T-cell (primary cell): Measurements from ENCODE around the gene TPM3. TPM values are rescaled to one million over a fixed set of nuclear protein-coding genes. Genes with fewer than 3 reads are reported as not detected.
A peak's percentile ranks its signal among the peaks of the same experiment; 100 is the strongest.

Source experiments
- ATAC-seq, 4 experiments: fragments of 200-7000 bp in 3 of 4; fragments of 150-1000 bp in 1 of 4; cut with Tn5 transposase; replicated peaks in 1 of 4; 1 replicate in 3 of 4; 2 replicates in 1 of 4; pipeline ENCODE4 v1.10.0; 2021; ENCODE audit warnings: moderate library complexity in 3 of 4, mild to moderate bottlenecking in 2 of 4, moderate number of reproducible peaks in 1 of 4
- CTCF ChIA-PET, 2 donors: fragments of 300-600 bp; sonication (Branson Sonifier 250); formaldehyde crosslinking; loops; one replicate each; lab custom pipeline; 2022; ENCODE audit warnings: antibody characterized with exemption in 2 of 2; lab: Charles Lee
- POLR2A ChIA-PET, 2 donors: fragments of 300-600 bp; sonication (Branson Sonifier 250); formaldehyde crosslinking; loops; one replicate each; lab custom pipeline; 2022; ENCODE audit warnings: antibody characterized with exemption in 2 of 2; lab: Charles Lee
- DNase-seq, 35 experiments: peaks; one replicate each; pipeline versions ENCODE4 v3.0.0 to v3.0.0-alpha.2; 2013 to 2023
- H3K27ac ChIP-seq: one replicate; pipeline ENCODE4 v1.5.1; 2013; ENCODE audit warnings: low read length
- H3K27me3 ChIP-seq, 2 experiments: replicated peaks in 1 of 2; 1 replicate in 1 of 2; 2 replicates in 1 of 2; pipeline versions ENCODE4 v1.6.1 to v1.7.0; 2013; ENCODE audit warnings: low read length in 1 of 2, mixed read lengths in 1 of 2; ENCODE audit not compliant: control insufficient read depth in 2 of 2, insufficient read depth in 2 of 2; ENCODE audit errors: extremely low read depth in 1 of 2
- H3K36me3 ChIP-seq, 2 donors: 1 replicate in 1 of 2; 2 replicates in 1 of 2; pipeline versions ENCODE4 v1.6.1 to v1.7.0; 2013; ENCODE audit warnings: low read length in 1 of 2; ENCODE audit not compliant: control insufficient read depth in 2 of 2, insufficient read depth in 1 of 2; ENCODE audit errors: extremely low read depth in 1 of 2
- H3K4me1 ChIP-seq, 2 experiments: 1 replicate in 1 of 2; 2 replicates in 1 of 2; pipeline versions ENCODE4 v1.6.1 to v1.7.0; 2013; ENCODE audit warnings: low read length in 2 of 2, mixed read lengths in 1 of 2; ENCODE audit not compliant: insufficient read depth in 2 of 2, control insufficient read depth in 1 of 2; ENCODE audit errors: extremely low read depth in 1 of 2
- H3K4me3 ChIP-seq, 2 donors: 1 replicate in 1 of 2; 2 replicates in 1 of 2; pipeline versions ENCODE4 v1.5.1 to v1.7.0; 2013; ENCODE audit warnings: mild to moderate bottlenecking in 2 of 2, low read length in 1 of 2, moderate library complexity in 1 of 2; ENCODE audit not compliant: control insufficient read depth in 1 of 2; ENCODE audit errors: extremely low read depth in 1 of 2
- H3K9me3 ChIP-seq: 2 replicates; pipeline ENCODE4 v1.7.0; 2013
- H3K27ac Mint-ChIP-seq, 2 donors: one replicate each; pipeline ENCODE4 v1.8.0; 2020 to 2021; ENCODE audit warnings: mild to moderate bottlenecking in 2 of 2, mixed read lengths in 2 of 2
- H3K27me3 Mint-ChIP-seq, 2 donors: one replicate each; pipeline ENCODE4 v1.8.0; 2021 to 2022; ENCODE audit warnings: mixed read lengths in 2 of 2
- H3K36me3 Mint-ChIP-seq: one replicate; pipeline ENCODE4 v1.8.0; 2021; ENCODE audit warnings: mixed read lengths
- H3K4me1 Mint-ChIP-seq, 3 donors: one replicate each; pipeline ENCODE4 v1.8.0; 2020 to 2022; ENCODE audit warnings: mixed read lengths in 3 of 3, mild to moderate bottlenecking in 1 of 3
- H3K4me3 Mint-ChIP-seq, 3 donors: one replicate each; pipeline ENCODE4 v1.8.0; 2020 to 2022; ENCODE audit warnings: mild to moderate bottlenecking in 3 of 3, mixed read lengths in 3 of 3, moderate library complexity in 3 of 3
- H3K9me3 Mint-ChIP-seq, 3 donors: one replicate each; pipeline ENCODE4 v1.8.0; 2020 to 2022; ENCODE audit warnings: mixed read lengths in 3 of 3
- WGBS: methylation state at CpG from one replicate; pipeline ENCODE4 v1.1.5; 2013; ENCODE audit warnings: missing lambda C conversion rate; ENCODE audit not compliant: insufficient coverage; 5-methylcytosine and 5-hydroxymethylcytosine counted together
- total RNA-seq, 35 experiments: library from RNA in 6 of 35; stranded (reverse) in 6 of 35; fragments of 120-200 nt in 1 of 35; gene quantifications; one replicate each; pipeline versions ENCODE4 v1.2.1 to v1.2.4 and lab custom pipeline; 2013 to 2026

TPM3 gene
- 100 to 1,000 TPM; 340 to 396 (median 363) TPM for total RNA-seq
- total RNA-seq (2013) = 448 TPM
- 326 to 797 (median 403) reads per million in 29 experiments for total RNA-seq (lab: John Stamatoyannopoulos, UW)

DNA sequence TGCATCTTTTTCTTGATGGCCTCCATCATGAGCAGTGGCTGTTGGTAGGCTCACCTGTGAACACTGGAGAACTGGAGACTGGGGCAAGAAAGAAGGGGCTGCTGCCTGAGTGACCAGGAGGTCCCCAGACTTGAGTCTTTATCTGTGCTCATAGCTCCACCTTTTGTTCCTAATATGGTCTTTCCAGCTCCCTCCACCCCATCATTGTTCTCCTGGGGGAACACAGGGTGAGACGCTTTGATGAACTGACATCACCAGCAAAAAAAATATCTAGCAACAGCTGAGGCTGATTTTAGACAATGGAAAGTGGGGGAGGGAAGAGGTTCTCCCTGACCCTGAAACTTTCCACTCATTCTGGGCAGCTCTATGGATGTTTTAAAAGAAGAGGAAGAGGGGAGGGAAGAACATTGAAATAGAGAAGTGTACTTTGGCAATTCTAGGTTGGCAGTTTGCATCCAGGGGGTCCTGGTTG, at the start of gene TPM3:
TSS of gene TPM3 (minus strand) at position 111 of the 472 bp plus-strand sequence. CDS start at position 29, 82 bp downstream.
- Mint-ChIP-seq H3K4me1 (no peaks in the 10 kb centered on the region), H3K36me3 (no peaks in the 10 kb centered on the region), H3K9me3 (no peaks in the 10 kb centered on the region), H3K27ac (no peak within 1 kb of the TSS), H3K27me3 (peaks cover 13 to 28% of the 10 kb centered on the region in 2 donors), H3K4me3 (no peak within 1 kb of the TSS)
- ChIA-PET CTCF (interaction anchor here in 1 of 2 donors (0.6 kb wide), 1 partner anchor 80 kb away, joined by 5 read pairs; no protein-coding TSS in a partner anchor), POLR2A (interaction anchor here (0.6 to 0.7 kb wide), 3 partner anchors 141 to 388 kb away, joined by 4 to 5 read pairs (median 4); no protein-coding TSS in a partner anchor)
- Histone ChIP-seq H3K27ac (no peak within 1 kb of the TSS), H3K36me3 (no peaks in the 10 kb centered on the region), H3K4me3 (no peak within 1 kb of the TSS), H3K4me1 (no peaks in the 10 kb centered on the region), H3K27me3 (peaks cover 0 to 18% of the 10 kb centered on the region in 2 experiments), H3K9me3 (no peaks in the 10 kb centered on the region)
- no CpG with 5 or more reads among the region's 1 CpG for WGBS
- ATAC-seq (no peak), DNase-seq (no peak)

DNA sequence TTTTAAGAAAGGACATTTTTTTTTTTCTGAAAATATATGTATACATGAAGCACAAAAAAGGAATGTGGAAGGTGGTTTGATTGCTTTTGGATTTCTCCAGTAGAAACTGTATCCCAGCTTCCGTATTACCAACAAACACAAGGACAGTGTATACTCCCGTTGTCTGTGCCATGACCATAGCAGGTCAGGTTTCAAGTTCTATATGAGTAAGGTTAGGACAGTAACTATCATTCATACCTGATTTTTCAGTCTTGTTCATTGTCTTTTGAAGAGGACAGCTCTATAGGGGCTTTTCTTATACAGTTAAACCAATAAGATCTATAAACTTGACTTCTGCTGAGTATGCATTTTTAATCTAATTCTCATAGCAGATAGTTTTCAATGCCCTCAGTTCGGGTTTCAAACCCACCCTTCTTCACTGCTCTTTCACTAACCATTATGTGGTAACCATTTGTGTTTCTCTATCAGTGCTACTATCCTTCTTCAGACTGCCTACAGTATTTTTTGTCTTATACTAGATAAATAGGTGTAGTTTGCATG, 48.5 kb upstream of the TPM3 start:
- DNase-seq (no peak), ATAC-seq (no peak)
- peaks cover 35 to 43% (median 39%) of the 10 kb centered on the region in 3 donors for H3K4me1 Mint-ChIP-seq
- no peaks in the 10 kb centered on the region for H3K9me3 Mint-ChIP-seq
- Histone ChIP-seq H3K4me3 (no peak overlapping the region), H3K4me1 (no peaks in the 10 kb centered on the region), H3K36me3 (peaks cover 9 to 89% of the 10 kb centered on the region in 2 donors), H3K27me3 (no peaks in the 10 kb centered on the region), H3K9me3 (no peaks in the 10 kb centered on the region), H3K27ac (no peak overlapping the region)
- H3K4me3 Mint-ChIP-seq = no peak overlapping the region
- H3K27me3 Mint-ChIP-seq = no peaks in the 10 kb centered on the region
- H3K36me3 Mint-ChIP-seq = peaks cover 78% of the 10 kb centered on the region
- WGBS = no CpG with 5 or more reads among the region's 3 CpGs
- H3K27ac Mint-ChIP-seq = peak overlapping the region; percentile 57 to 72
- CTCF ChIA-PET = no interaction called here
- POLR2A ChIA-PET = no interaction called here

DNA sequence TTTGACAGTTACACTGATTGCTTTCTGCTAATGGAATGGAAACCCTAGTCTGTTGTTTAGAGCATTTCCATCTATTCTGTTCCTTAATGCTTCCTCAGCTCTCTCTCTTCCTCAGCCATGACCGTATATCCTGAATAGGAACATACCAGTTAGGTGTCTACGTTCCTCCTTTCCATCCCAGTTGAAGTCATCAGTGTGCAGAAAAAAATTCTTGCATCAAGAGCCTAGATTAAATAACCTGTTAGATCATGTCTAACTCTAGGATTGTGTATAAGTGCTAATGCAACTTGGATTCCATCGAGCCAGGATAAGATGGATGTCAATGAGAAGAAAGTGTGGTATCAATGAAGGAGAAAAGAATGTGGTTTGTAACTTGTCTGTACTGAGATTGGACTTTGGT, 47.6 kb upstream of the TPM3 start:
- Mint-ChIP-seq H3K4me1 (peaks cover 36 to 43% (median 39%) of the 10 kb centered on the region in 3 donors), H3K27ac (peak overlapping the region; percentile 4 to 82), H3K4me3 (no peak overlapping the region), H3K36me3 (peaks cover 80% of the 10 kb centered on the region), H3K9me3 (no peaks in the 10 kb centered on the region), H3K27me3 (no peaks in the 10 kb centered on the region)
- no peaks in the 10 kb centered on the region for H3K4me1 ChIP-seq
- no peak for DNase-seq
- H3K4me3 ChIP-seq = no peak overlapping the region
- ChIA-PET CTCF (no interaction called here), POLR2A (interaction anchor here in 1 of 2 donors (0.6 kb wide), 1 partner anchor 98 kb away, joined by 3 read pairs; no protein-coding TSS in a partner anchor)
- H3K27me3 ChIP-seq = no peaks in the 10 kb centered on the region
- ATAC-seq = no peak
- H3K36me3 ChIP-seq = peaks cover 11 to 89% of the 10 kb centered on the region in 2 donors
- H3K9me3 ChIP-seq = no peaks in the 10 kb centered on the region
- WGBS = 100% methylated on average over 1 of the region's 3 CpGs
- H3K27ac ChIP-seq = no peak overlapping the region

DNA sequence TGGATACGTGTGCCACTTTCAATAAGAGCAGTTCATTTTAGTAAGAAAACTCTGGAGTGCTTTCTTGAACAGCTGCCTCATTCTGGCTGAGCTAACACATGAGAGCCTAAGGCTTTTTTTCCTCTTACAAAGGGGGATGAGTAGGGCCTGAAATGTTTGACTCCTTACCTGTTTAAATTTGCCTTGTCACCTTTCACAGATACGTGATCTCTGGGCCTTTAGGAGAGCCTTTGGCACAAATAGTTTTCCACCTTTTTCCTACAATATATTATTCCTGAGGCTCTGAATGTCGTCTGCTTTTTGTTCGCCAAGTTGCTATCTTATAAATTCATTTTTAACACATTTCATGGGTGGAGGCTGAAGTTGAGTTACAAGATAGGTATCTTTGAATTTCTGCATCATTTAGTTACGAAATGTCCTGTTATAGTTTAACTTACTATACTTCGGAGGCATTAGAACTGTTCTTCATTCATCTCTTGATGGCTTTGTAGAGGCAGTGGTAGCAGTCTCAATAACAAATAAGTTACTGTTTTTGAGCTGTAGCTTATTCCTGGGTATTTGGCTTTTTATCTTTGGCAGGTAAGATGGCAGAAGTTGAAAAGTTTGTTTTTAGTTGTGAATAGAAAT, 46.1 kb upstream of the TPM3 start:
- H3K27me3 ChIP-seq = no peaks in the 10 kb centered on the region
- H3K27ac Mint-ChIP-seq = peak overlapping the region; percentile 4 to 46
- H3K4me3 ChIP-seq = no peak overlapping the region
- H3K9me3 ChIP-seq = no peaks in the 10 kb centered on the region
- peaks cover 69% of the 10 kb centered on the region for H3K36me3 Mint-ChIP-seq
- no peak for DNase-seq
- no peaks in the 10 kb centered on the region for H3K27me3 Mint-ChIP-seq
- 93% methylated on average over 2 of the region's 6 CpGs for WGBS
- ChIA-PET POLR2A (no interaction called here), CTCF (interaction anchor here in 1 of 2 donors (0.6 kb wide), 1 partner anchor 37 kb away, joined by 3 read pairs; no protein-coding TSS in a partner anchor)
- no peak for ATAC-seq
- no peaks in the 10 kb centered on the region for H3K4me1 ChIP-seq
- H3K4me3 Mint-ChIP-seq = no peak overlapping the region
- H3K36me3 ChIP-seq = peaks cover 8 to 88% of the 10 kb centered on the region in 2 donors
- no peak overlapping the region for H3K27ac ChIP-seq
- no peaks in the 10 kb centered on the region for H3K9me3 Mint-ChIP-seq
- H3K4me1 Mint-ChIP-seq = peaks cover 39 to 45% (median 41%) of the 10 kb centered on the region in 3 donors

DNA sequence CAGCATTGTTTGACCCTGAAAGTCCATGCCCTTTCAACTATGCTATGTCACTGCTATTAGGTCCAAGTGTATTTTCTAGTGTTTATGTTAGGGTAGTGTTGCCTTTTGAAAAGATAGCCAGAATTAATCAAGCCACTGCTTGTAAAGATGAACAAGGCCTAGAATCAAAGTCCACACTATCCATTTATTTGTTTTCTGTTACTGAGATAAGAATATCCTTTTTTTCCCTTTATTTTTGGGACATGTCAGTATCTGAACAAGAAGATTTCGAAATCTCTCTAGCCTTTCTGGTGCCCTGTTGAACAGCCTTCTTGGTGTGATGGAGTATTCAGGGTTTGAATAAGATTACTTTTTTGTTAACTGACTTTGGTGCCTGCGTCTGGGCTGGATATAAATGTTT, 45.5 kb upstream of the TPM3 start:
- no peaks in the 10 kb centered on the region for H3K27me3 ChIP-seq
- DNase-seq = no peak
- Mint-ChIP-seq H3K4me3 (no peak overlapping the region), H3K36me3 (peaks cover 63% of the 10 kb centered on the region), H3K4me1 (peaks cover 38 to 43% (median 39%) of the 10 kb centered on the region in 3 donors), H3K27me3 (no peaks in the 10 kb centered on the region), H3K9me3 (no peaks in the 10 kb centered on the region), H3K27ac (peak overlapping the region in 1 of 2 donors; percentile 4)
- ChIA-PET POLR2A (no interaction called here), CTCF (no interaction called here)
- no peak overlapping the region for H3K27ac ChIP-seq
- no peak for ATAC-seq
- no peaks in the 10 kb centered on the region for H3K9me3 ChIP-seq
- 100% methylated on average over 1 of the region's 2 CpGs for WGBS
- no peak overlapping the region for H3K4me3 ChIP-seq
- H3K36me3 ChIP-seq = peaks cover 8 to 88% of the 10 kb centered on the region in 2 donors
- no peaks in the 10 kb centered on the region for H3K4me1 ChIP-seq

DNA sequence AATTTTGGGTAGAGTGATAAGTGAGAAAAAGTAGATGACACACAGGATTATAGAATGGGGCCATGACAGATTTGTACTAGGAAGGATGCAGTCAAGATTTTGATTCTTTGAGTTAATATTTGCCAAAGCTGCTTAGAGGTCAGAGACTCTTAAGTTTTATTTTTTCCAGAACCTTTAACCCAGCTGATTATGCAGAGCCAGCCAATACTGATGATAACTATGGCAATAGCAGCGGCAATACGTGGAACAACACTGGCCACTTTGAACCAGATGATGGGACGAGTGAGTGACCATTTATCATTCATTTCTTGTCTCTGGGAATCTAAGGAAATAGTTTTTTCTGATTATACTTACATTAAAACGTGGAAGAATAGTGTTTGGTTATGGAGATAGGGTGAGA, 45.0 kb upstream of the TPM3 start:
- H3K4me1 ChIP-seq = no peaks in the 10 kb centered on the region
- DNase-seq (no peak), ATAC-seq (no peak)
- WGBS = 100% methylated on average over 3 of the region's 4 CpGs
- H3K27me3 ChIP-seq = no peaks in the 10 kb centered on the region
- no peak overlapping the region for H3K27ac Mint-ChIP-seq
- H3K9me3 ChIP-seq = no peaks in the 10 kb centered on the region
- peaks cover 32 to 37% (median 33%) of the 10 kb centered on the region in 3 donors for H3K4me1 Mint-ChIP-seq
- no peaks in the 10 kb centered on the region for H3K9me3 Mint-ChIP-seq
- no peaks in the 10 kb centered on the region for H3K27me3 Mint-ChIP-seq
- POLR2A ChIA-PET = no interaction called here
- CTCF ChIA-PET = no interaction called here
- H3K4me3 Mint-ChIP-seq = no peak overlapping the region
- H3K27ac ChIP-seq = no peak overlapping the region
- no peak overlapping the region for H3K4me3 ChIP-seq
- H3K36me3 Mint-ChIP-seq = peaks cover 58% of the 10 kb centered on the region
- peaks cover 8 to 88% of the 10 kb centered on the region in 2 donors for H3K36me3 ChIP-seq
